Chondrocyte (in vitro differentiated cells): ENCODE data around the gene ZNF423. TPM values are rescaled to one million over a fixed set of nuclear protein-coding genes. Genes with fewer than 3 reads are reported as not detected.

Source experiments
- DNase-seq: peaks from one replicate; pipeline ENCODE4 v3.0.0; 2021; ENCODE audit warnings: mixed read lengths, low spot score
- H3K27ac Mint-ChIP-seq: one replicate; pipeline ENCODE4 v1.8.0; 2021; ENCODE audit warnings: mild to moderate bottlenecking, moderate library complexity, mixed read lengths; ENCODE audit not compliant: unreplicated experiment
- H3K27me3 Mint-ChIP-seq: 2 replicates; pipeline ENCODE4 v1.8.0; 2021; ENCODE audit warnings: low read depth, mixed read lengths
- H3K36me3 Mint-ChIP-seq: 2 replicates; pipeline ENCODE4 v1.8.0; 2021; ENCODE audit warnings: low read depth, mixed read lengths
- H3K4me1 Mint-ChIP-seq: 2 replicates; pipeline ENCODE4 v1.8.0; 2021; ENCODE audit warnings: low read depth, mild to moderate bottlenecking, mixed read lengths
- H3K4me3 Mint-ChIP-seq: one replicate; pipeline ENCODE4 v1.8.0; 2021; ENCODE audit warnings: mild to moderate bottlenecking, moderate library complexity, mixed read lengths; ENCODE audit not compliant: unreplicated experiment
- H3K9me3 Mint-ChIP-seq: 2 replicates; pipeline ENCODE4 v1.8.0; 2021; ENCODE audit warnings: low read depth, mixed read lengths
- total RNA-seq: library from RNA; stranded (reverse); gene quantifications from 3 replicates; pipeline ENCODE4 v1.2.1, GENCODE V29; 2021
- TF ChIP-seq, protein P1 (sequence below): fragments of 200-600 bp; sonication (generic); IDR thresholded peaks from 2 replicates; pipeline ENCODE4 v1.5.0; 2021; ENCODE audit warnings: antibody characterized with exemption, mild to moderate bottlenecking, moderate library complexity

Gene ZNF423
- total RNA-seq, 1 donor from 2014 or later, result 4.7 TPM

DNA sequence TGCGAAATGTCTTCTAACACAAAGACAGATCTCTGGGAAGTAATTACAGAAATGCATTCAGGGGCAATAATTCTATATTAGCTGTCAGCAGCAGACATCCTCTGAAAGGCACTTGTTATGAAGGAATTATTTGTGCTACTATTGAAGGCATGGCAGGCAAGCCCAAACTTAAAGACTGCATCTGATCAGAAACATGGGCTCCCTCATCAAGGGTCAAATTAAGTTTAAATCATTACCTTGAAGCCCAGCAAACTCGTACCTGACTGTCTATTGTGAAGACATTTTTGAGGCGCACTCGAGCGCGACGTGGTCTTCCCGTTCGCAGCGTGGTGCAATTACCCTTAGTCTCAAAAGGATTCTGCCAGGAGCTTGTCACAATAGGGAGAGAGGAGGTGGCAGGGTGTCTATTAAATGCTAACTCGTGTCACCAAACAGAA lies 110.6 kb downstream of the ZNF423 start:
- no peak for DNase-seq
- Mint-ChIP-seq H3K36me3 (no peaks in the 10 kb centered on the region), H3K9me3 (no peaks in the 10 kb centered on the region), H3K4me1 (peaks cover 9% of the 10 kb centered on the region), H3K4me3 (no peak overlapping the region), H3K27ac (no peak overlapping the region), H3K27me3 (peaks cover 9% of the 10 kb centered on the region)
- TF ChIP-seq, protein P1, sequence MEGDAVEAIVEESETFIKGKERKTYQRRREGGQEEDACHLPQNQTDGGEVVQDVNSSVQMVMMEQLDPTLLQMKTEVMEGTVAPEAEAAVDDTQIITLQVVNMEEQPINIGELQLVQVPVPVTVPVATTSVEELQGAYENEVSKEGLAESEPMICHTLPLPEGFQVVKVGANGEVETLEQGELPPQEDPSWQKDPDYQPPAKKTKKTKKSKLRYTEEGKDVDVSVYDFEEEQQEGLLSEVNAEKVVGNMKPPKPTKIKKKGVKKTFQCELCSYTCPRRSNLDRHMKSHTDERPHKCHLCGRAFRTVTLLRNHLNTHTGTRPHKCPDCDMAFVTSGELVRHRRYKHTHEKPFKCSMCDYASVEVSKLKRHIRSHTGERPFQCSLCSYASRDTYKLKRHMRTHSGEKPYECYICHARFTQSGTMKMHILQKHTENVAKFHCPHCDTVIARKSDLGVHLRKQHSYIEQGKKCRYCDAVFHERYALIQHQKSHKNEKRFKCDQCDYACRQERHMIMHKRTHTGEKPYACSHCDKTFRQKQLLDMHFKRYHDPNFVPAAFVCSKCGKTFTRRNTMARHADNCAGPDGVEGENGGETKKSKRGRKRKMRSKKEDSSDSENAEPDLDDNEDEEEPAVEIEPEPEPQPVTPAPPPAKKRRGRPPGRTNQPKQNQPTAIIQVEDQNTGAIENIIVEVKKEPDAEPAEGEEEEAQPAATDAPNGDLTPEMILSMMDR, result no peak

DNA sequence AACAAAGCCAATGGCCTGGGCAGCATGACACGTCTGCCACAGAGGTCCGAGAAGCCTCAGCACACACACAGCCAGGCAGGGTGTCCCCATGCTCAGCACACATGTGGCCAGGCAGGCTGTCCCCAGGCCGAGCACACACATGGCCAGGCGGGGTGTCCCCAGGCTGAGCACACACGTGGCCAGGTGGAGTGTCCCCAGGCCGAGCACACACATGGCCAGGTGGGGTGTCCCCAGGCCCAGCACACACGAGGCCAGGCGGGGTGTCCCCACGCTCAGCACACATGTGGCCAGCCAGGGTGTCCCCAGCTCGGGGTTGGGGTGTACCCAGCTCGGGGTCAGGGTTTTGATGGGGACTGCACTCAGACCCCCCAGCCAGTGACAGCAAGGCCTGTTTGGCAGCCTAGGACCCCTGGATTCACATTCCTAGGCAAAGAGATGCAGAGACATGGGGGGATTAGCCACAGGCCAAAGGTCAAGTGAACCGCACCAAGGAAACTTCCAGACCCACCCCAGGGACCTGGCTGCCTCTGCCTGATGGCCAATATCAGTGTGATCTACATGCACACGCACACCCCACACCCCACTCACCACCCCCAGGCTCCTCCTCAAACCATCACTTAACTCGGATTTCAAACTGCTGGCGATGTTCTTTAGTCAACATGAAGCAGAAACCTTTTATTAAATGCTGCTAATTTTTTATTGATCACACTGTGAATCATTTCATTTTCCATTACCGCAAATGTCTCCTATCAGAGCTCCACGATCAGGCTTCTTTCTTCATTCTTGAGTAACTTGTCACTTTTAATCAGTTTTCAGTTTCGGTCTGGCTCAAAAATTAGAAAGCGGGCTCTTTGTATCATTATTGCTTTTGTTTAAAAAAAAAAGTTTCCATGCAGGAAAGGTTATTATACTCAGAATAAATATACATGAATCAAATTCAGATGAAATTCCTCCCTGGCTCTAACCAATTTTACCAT lies 111.4 kb downstream of the ZNF423 start:
- no peak overlapping the region for H3K4me3 Mint-ChIP-seq
- no peaks in the 10 kb centered on the region for H3K9me3 Mint-ChIP-seq
- TF ChIP-seq, protein P1, result no peak
- peaks cover 6% of the 10 kb centered on the region for H3K4me1 Mint-ChIP-seq
- DNase-seq, result no peak
- no peak overlapping the region for H3K27ac Mint-ChIP-seq
- peaks cover 7% of the 10 kb centered on the region for H3K27me3 Mint-ChIP-seq
- no peaks in the 10 kb centered on the region for H3K36me3 Mint-ChIP-seq

- H3K9me3 Mint-ChIP-seq, result no peaks in the 10 kb centered on the region
- DNase-seq, result no peak
- no peak overlapping the region for H3K27ac Mint-ChIP-seq
- peaks cover 7% of the 10 kb centered on the region for H3K27me3 Mint-ChIP-seq
- TF ChIP-seq, protein P1, result no peak
- H3K36me3 Mint-ChIP-seq, result no peaks in the 10 kb centered on the region
- H3K4me1 Mint-ChIP-seq, result peaks cover 6% of the 10 kb centered on the region
- no peak overlapping the region for H3K4me3 Mint-ChIP-seq
Measured at GRCh38 chr16:49743658-49744057, 112.3 kb downstream of the ZNF423 start.

DNA sequence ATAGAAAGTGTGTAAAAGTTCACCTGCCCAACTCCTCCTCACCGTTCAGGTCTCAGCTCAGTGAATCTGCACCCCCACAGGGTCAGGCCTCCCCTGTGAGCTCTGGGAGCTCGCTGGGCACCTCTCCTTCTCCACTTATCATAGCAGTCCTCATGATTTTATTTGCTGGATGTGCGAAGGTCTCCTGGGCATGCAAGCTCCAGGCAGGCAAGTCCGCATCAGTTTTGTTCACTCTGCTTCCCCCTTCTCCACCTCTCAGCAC lies 112.8 kb downstream of the ZNF423 start:
- H3K4me1 Mint-ChIP-seq, result peaks cover under 1% of the 10 kb centered on the region
- no peak overlapping the region for H3K4me3 Mint-ChIP-seq
- TF ChIP-seq, protein P1, result no peak
- DNase-seq, result no peak
- H3K27ac Mint-ChIP-seq, result no peak overlapping the region
- no peaks in the 10 kb centered on the region for H3K36me3 Mint-ChIP-seq
- peaks cover 7% of the 10 kb centered on the region for H3K27me3 Mint-ChIP-seq
- no peaks in the 10 kb centered on the region for H3K9me3 Mint-ChIP-seq

DNA sequence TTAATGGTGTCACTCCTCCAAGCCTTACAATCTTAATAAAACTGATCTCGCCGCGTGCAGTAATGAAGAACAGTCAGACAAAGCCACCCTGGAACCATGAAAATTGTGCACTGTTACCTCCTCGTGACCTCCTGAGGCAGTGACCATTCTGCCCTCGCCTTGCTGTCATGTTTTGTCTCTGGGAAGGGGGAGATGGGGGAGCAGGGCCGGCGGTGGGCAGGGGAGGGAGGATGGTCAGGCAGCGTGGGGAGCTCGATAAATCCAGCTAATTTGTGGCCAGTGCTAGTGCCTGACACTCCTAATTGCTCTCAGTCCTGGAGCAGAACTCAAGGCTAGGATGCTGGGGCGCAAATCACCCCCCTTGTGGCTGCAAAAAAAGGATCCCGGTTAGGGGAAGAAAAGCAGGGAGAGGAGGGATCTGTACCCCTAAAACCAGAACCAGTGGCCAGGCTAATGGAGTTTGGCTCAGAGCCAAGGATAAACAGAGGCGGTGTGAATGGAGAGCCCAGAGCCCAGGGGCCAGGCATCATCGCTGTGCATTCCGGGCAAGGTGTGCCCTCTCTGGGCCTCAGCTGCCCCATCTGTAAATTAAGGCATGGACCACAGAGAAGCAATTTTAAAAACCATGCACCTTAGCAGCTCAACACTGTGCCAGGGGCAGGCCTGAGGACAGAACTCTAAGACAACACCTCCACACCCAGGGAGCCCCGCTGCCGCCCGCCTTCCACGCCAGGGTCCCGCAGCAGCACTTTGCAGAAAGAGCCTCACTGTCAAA lies 113.3 kb downstream of the ZNF423 start:
- no peak overlapping the region for H3K4me3 Mint-ChIP-seq
- H3K27me3 Mint-ChIP-seq, result peaks cover 7% of the 10 kb centered on the region
- TF ChIP-seq, protein P1, result no peak
- H3K4me1 Mint-ChIP-seq, result no peaks in the 10 kb centered on the region
- H3K27ac Mint-ChIP-seq, result no peak overlapping the region
- DNase-seq, result no peak
- no peaks in the 10 kb centered on the region for H3K36me3 Mint-ChIP-seq
- no peaks in the 10 kb centered on the region for H3K9me3 Mint-ChIP-seq
